ENCODE results near the gene LIX1L.

- TF ChIP-seq, protein P1, sequence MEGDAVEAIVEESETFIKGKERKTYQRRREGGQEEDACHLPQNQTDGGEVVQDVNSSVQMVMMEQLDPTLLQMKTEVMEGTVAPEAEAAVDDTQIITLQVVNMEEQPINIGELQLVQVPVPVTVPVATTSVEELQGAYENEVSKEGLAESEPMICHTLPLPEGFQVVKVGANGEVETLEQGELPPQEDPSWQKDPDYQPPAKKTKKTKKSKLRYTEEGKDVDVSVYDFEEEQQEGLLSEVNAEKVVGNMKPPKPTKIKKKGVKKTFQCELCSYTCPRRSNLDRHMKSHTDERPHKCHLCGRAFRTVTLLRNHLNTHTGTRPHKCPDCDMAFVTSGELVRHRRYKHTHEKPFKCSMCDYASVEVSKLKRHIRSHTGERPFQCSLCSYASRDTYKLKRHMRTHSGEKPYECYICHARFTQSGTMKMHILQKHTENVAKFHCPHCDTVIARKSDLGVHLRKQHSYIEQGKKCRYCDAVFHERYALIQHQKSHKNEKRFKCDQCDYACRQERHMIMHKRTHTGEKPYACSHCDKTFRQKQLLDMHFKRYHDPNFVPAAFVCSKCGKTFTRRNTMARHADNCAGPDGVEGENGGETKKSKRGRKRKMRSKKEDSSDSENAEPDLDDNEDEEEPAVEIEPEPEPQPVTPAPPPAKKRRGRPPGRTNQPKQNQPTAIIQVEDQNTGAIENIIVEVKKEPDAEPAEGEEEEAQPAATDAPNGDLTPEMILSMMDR (IDR thresholded peaks at IDR 0.05) = no peak
- no peak for TF ChIP-seq POLR2A (IDR thresholded peaks at IDR 0.05)
- TF ChIP-seq EP300 (IDR thresholded peaks at IDR 0.05) = peak in 1 of 2 donors; percentile 15
Measured at GRCh38 chr1:145955436-145955835, 2.4 kb downstream of the LIX1L start.
